Mesodermal cell (in vitro differentiated cells): ENCODE measurements around the gene MYL5.
"Not testable (repeated sequence)": the region's sequence is repeated elsewhere in the genome, so short reads cannot be mapped to it uniquely, and the experiment has no call there.

Experiments used
- H3K27ac ChIP-seq: 2 replicates; pipeline ENCODE4 v1.7.0; 2013; ENCODE audit warnings: mild to moderate bottlenecking, low read depth, low read length, moderate library complexity; ENCODE audit not compliant: severe bottlenecking
- H3K36me3 ChIP-seq: 2 replicates; pipeline ENCODE4 v1.7.1; 2013; ENCODE audit warnings: mild to moderate bottlenecking, low read length, moderate library complexity; ENCODE audit not compliant: control insufficient read depth, insufficient read depth
- H3K4me1 ChIP-seq: one replicate; pipeline ENCODE4 v1.7.1; 2013; ENCODE audit warnings: mild to moderate bottlenecking, low read length; ENCODE audit not compliant: insufficient read depth, control insufficient read depth, poor library complexity, severe bottlenecking
- H3K4me3 ChIP-seq: 2 replicates; pipeline ENCODE4 v1.7.0; 2013; ENCODE audit warnings: low read length, control low read depth, mild to moderate bottlenecking; ENCODE audit not compliant: insufficient read depth, poor library complexity, severe bottlenecking; ENCODE audit errors: extremely low read depth
- H3K9me3 ChIP-seq: 2 replicates; pipeline ENCODE4 v1.7.1; 2013; ENCODE audit warnings: mild to moderate bottlenecking, low read length, moderate library complexity; ENCODE audit not compliant: control insufficient read depth
- WGBS, 2 experiments: methylation state at CpG; one replicate each; pipeline ENCODE4 v1.1.5; 2013; ENCODE audit warnings: missing lambda C conversion rate in 2 of 2; ENCODE audit not compliant: insufficient coverage in 2 of 2; 5-methylcytosine and 5-hydroxymethylcytosine counted together

Gene MYL5

DNA sequence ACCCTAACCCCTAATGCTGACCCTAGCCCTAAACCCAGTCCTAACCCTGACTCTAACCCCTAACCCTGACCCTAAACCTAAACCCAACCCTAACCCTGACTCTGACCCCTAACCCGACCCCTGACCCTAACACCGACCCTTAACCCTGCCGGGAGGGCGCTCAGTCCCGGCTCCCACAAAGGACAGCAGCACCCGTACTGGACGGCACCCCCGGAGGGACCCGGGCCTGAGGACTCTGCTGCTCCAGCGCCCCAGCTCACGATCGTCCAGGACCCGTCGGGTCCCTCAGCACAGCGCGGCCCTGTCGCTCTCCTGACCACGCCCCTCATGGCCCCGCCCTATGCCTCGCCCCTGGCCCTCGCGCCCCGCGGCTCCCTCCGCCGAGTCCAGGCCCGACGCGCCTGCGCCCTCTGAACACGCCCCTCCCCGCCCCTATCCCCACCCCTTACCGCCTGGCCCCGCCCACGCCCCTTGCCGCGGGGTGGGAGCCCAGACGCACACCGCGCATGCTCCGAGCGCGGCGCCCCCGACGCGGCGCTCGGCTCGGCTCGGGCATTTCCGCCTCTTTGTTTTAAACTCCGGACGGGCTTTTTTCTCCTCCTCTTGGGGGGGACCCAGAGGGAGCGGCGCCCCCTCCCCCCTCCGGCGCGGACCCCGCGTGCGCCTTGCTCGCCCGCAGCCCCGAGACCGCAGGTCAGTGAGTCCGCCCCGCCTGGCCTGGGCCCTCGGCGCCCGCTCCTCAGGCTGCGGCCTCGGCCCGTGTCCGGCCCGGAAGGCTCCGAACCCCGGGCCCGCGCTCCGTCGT is 31.1 kb downstream of the MYL5 start, which contains the start of gene PCGF3:
Gene PCGF3 (plus strand): TSS at position 555 of the 805 bp plus-strand sequence. CDS start 27,849 bp downstream, outside the sequence.
- H3K27ac ChIP-seq = peak within 1 kb of the TSS; percentile 91
- H3K36me3 ChIP-seq = peaks cover 26% of the 10 kb centered on the region
- H3K4me3 ChIP-seq = peak within 1 kb of the TSS; percentile 95
- 0 to 5% methylated on average over 54 to 56 of the region's 82 CpGs for WGBS, 2 experiments
- no peaks in the 10 kb centered on the region for H3K9me3 ChIP-seq
- peaks cover 4% of the 10 kb centered on the region for H3K4me1 ChIP-seq

DNA sequence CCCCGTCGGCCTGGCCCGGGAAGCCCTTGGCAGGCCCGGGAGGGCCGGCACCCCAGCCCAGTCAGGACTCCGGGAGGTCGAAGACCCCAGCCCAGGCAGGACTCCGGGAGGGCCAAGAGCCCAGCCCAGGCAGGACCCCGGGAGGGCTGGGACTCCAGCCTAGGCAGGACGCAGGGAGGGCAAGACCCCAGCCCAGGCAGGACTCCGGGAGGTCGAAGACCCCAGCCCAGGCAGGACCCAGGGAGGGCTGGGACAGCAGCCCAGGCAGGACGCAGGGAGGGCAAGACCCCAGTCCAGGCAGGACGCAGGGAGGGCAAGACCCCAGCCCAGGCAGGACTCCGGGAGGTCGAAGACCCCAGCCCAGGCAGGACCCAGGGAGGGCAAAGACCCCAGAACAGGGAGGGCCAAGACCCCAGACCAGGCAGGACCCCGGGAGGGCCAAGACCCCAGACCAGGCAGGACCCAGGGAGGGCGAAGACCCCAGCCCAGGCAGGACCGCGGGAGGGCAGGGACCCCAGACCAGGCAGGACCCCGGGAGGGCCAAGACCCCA is 31.8 kb downstream of the MYL5 start:
- Histone ChIP-seq H3K4me3 (peak overlapping the region; percentile 95), H3K36me3 (peaks cover 33% of the 10 kb centered on the region), H3K27ac (peak overlapping the region; percentile 91)
- H3K4me1 ChIP-seq, H3K9me3 ChIP-seq: not testable (repeated sequence)
- 3 to 5% methylated on average over 16 to 18 of the region's 21 CpGs for WGBS, 2 experiments

DNA sequence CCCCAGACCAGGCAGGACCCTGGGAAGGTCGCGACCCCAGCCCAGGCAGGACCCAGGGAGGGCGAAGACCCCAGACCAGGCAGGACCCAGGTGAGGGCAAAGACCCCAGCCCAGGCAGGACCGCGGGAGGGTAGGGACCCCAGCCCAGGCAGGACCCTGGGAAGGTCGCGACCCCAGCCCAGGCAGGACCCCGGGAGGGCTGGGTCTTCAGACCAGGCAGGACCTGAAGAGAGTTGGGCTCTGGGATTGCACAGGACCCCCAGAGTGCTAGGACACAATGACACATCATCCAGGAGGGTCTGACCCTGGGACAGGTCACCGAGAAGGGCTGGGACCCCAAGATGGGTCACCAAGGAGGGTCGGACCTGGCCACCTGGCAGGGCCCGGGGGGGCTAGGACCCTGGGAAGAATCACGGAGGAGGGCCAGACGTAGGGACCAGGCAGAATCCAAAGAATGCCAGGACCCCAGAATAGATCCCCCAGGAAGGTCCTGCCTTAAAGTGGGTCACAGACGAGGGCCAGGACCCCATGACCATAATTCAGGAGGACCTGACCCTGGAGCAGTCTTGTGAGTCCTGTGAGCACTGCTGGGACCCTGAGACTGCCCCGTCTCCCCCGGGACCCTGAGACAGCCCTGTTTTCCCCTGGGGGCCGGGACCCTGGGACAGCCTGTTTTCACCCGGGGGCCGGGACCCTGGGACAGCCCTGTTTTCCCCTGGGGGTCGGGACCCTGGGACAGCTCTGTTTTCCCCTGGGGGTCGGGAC is 32.7 kb downstream of the MYL5 start:
- Histone ChIP-seq H3K9me3 (no peaks in the 10 kb centered on the region), H3K4me1 (peaks cover 4% of the 10 kb centered on the region), H3K4me3 (peak overlapping the region; percentile 95), H3K27ac (no peak overlapping the region), H3K36me3 (peaks cover 41% of the 10 kb centered on the region)
- WGBS, 2 experiments = 68 to 82% methylated on average over 13 to 17 of the region's 21 CpGs

DNA sequence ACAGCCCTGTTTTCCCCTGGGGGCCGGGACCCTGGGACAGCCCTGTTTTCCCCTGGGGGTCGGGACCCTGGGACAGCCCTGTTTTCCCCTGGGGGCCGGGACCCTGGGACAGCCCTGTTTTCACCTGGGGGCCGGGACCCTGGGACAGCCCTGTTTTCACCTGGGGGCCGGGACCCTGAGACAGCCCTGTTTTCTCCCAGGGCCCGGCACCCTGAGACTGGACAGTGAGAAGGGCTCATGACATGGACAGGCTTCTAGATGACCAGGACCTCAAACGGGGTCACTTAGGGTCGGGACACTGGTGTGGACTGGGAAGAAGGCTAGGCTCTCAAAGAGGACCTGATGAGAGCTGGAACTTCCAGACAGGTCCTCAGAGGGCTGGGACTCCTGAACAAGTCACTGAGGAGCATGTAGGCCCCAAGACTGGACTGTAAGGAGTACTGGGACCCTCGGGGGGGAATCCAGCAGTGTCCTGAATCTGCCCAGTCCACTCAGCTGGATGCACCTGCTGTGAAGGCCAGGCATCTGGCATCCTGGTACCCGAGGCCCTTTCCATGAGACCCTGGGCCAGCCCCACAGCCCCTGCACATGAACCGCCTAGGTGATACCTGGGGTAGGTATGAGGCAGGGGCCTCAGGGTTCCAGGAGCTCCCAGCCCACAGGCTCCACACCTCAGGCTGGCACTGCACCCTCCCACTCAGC is 33.7 kb downstream of the MYL5 start:
- Histone ChIP-seq H3K9me3 (no peaks in the 10 kb centered on the region), H3K27ac (no peak overlapping the region), H3K4me3 (no peak overlapping the region), H3K4me1 (peaks cover 4% of the 10 kb centered on the region), H3K36me3 (peaks cover 51% of the 10 kb centered on the region)
- WGBS, 2 experiments = 91 to 95% methylated on average over 9 to 10 of the region's 11 CpGs

DNA sequence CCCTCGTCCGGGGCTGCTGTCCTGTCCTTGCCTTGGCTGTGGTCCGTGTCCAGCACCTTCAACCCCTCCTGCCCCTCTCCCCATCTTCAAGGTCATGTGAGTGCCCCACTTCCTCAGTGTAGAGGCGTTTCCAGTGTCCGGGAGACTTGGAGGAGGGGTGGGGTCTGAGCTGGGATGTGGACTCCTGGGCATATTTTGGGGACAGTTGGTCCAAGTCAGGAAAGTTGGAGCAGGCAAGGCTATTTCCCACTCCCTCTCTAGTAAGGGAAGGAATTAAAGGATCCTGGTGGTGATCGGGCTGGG is 34.2 kb downstream of the MYL5 start:
- no peak overlapping the region for H3K27ac ChIP-seq
- no peaks in the 10 kb centered on the region for H3K9me3 ChIP-seq
- no peak overlapping the region for H3K4me3 ChIP-seq
- H3K4me1 ChIP-seq = peaks cover 4% of the 10 kb centered on the region
- 95 to 100% methylated on average over 2 to 3 of the region's 6 CpGs for WGBS, 2 experiments
- peaks cover 56% of the 10 kb centered on the region for H3K36me3 ChIP-seq

DNA sequence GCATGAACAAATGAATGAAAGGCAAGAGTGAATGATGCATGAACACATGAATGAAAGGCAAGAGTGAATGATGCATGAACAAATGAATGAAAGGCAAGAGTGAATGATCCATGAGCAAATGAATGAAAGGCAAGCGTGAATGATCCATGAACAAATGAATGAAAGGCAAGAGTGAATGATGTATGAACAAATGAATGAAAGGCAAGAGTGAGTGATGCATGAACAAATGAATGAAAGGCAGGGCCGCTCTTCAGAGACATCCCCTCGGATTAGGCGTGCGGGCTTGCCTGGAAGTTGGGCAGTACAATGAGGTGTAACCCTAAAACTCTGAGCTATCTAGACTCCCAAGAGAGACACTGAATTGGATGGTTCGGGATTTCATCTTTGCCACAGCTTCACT is 35.0 kb downstream of the MYL5 start:
- Histone ChIP-seq H3K4me3 (no peak overlapping the region), H3K9me3 (no peaks in the 10 kb centered on the region), H3K36me3 (peaks cover 64% of the 10 kb centered on the region), H3K27ac (no peak overlapping the region), H3K4me1 (peaks cover 4% of the 10 kb centered on the region)
- WGBS, 2 experiments = 95 to 96% methylated on average over 6 of the region's 6 CpGs

DNA sequence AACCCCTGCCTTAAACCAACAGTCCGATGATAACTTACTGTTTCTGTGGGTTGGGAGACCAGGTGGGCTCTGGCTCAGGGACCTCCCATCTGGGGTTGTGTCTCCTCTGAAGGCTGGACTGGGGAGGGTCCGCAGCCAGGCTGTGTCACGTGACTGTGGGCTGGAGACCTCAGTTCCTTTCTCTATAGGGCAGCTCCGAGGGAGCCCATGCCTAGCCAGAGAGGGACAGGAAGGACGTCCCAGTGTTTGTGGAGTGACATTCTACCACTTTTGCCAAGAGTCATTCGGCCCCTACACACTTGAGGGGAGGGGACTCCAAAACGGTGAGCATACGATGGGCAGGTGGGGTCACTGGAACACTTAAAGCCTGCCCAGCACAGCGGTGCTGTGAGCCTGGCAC is 35.8 kb downstream of the MYL5 start:
- H3K27ac ChIP-seq = no peak overlapping the region
- peaks cover 67% of the 10 kb centered on the region for H3K36me3 ChIP-seq
- WGBS, 2 experiments = 93 to 94% methylated on average over 8 of the region's 9 CpGs
- no peaks in the 10 kb centered on the region for H3K9me3 ChIP-seq
- no peak overlapping the region for H3K4me3 ChIP-seq
- peaks cover 4% of the 10 kb centered on the region for H3K4me1 ChIP-seq

DNA sequence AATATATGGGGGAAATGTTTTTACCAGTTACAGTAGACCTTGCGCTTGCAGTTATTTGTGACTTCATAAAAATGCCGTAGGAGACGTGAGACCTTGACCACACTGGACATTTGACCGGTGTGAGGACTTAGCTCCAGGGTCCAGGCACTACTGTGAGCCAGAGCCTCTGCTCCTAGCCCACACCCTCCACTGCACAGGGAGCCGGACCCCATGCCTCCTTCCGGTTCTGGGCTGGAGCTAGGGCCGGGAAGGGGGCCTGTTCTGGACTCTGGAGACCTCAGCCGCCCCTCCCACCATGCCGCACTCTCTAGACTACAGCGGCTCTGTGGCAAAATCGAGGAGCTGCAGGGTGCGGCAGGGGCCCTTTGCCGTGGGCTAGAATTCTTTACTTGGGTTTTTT is 36.6 kb downstream of the MYL5 start:
- Histone ChIP-seq H3K27ac (no peak overlapping the region), H3K4me1 (peaks cover 4% of the 10 kb centered on the region), H3K36me3 (peaks cover 67% of the 10 kb centered on the region), H3K9me3 (no peaks in the 10 kb centered on the region), H3K4me3 (no peak overlapping the region)
- 96 to 97% methylated on average over 12 of the region's 13 CpGs for whole genome bisulfite sequencing, 2 experiments

GRCh38 chr4:712093-712492 is 37.8 kb downstream of the MYL5 start:
- Histone ChIP-seq H3K27ac (no peak overlapping the region), H3K4me3 (no peak overlapping the region), H3K36me3 (peaks cover 67% of the 10 kb centered on the region), H3K9me3 (no peaks in the 10 kb centered on the region), H3K4me1 (peaks cover 2% of the 10 kb centered on the region)
- no CpG with 5 or more reads among the region's 3 CpGs for WGBS, 2 experiments

- 86 to 92% methylated on average over 4 to 5 of the region's 9 CpGs for WGBS, 2 experiments
- H3K4me3 ChIP-seq = no peak overlapping the region
- H3K36me3 ChIP-seq = peaks cover 65% of the 10 kb centered on the region
- H3K4me1 ChIP-seq = no peaks in the 10 kb centered on the region
- no peak overlapping the region for H3K27ac ChIP-seq
- no peaks in the 10 kb centered on the region for H3K9me3 ChIP-seq
Observed at GRCh38 chr4:712916-713632, 38.7 kb downstream of the MYL5 start.
